ENCODE data around the gene FARS2. TPM values are rescaled to one million over a fixed set of nuclear protein-coding genes. Genes with fewer than 3 reads are reported as not detected.

Gene FARS2
- total and polyA plus RNA-seq, 9 of the 15 experiments (the other 6 are each of a cell fraction or from before 2014, with no cell fraction given): 16.5 to 62.2 (median 27.0) TPM

GRCh38 chr6:5302995-5303622 lies 41.8 kb downstream of the FARS2 start:
- FAIRE-seq: no peak
- in situ Hi-C loops (cut with MboI) (no loop called here), intact Hi-C loops (cut with micrococcal nuclease) (loop anchor here (2.0 to 5.0 kb wide), 2 partner anchors 41 to 88 kb away; partner anchors contain the start of genes FARS2 and LYRM4)
- Histone ChIP-seq H3K79me2 (ENCODE audit: control insufficient read depth, insufficient read depth, low read length) (peaks cover 60% of the 10 kb centered on the region), H3K27ac (ENCODE audit: extremely low read depth, low read depth, low read length) (peak overlapping the region; percentile 49; the same call in 1 of the 3 replicates), H3K27me3 (ENCODE audit: control insufficient read depth in 2 of 2, insufficient read depth in 2 of 2, low read length in 2 of 2) (no peaks in the 10 kb centered on the region), H2AFZ (ENCODE audit: low read depth, low read length) (no peak overlapping the region), H4K20me1 (replicated peaks; ENCODE audit: control insufficient read depth, insufficient read depth, low read length) (no peaks in the 10 kb centered on the region), H3K9me3 (replicated peaks; ENCODE audit: control insufficient read depth, insufficient read depth, low read depth, low read length) (no peaks in the 10 kb centered on the region), H3K9ac (ENCODE audit: insufficient read depth in 1 of 2, low read depth in 2 of 2, low read length in 2 of 2) (peak overlapping the region in 1 of 2 experiments; percentile 53; a peak in 1 of 4 replicates), H3K4me2 (ENCODE audit: insufficient read depth, low read length) (peak overlapping the region; percentile 54; the same call in 1 of the 2 replicates), H3K36me3 (ENCODE audit: control insufficient read depth, insufficient read depth, low read length) (0 out of 3 replicates have a peak, but pooled peaks cover under 1% of the 10 kb centered on the region), H3K9me1 (ENCODE audit: control insufficient read depth, insufficient read depth, low read length) (peaks cover 3% of the 10 kb centered on the region), H3K4me3 (no peak overlapping the region), H3K4me1 (replicated peaks in 1 of 2; ENCODE audit: control insufficient read depth in 2 of 2, insufficient read depth in 2 of 2, low read length in 2 of 2) (peaks cover 22 to 39% of the 10 kb centered on the region in 2 experiments; a peak in 4 of 5 replicates)
- POLR2A ChIA-PET: interaction anchor here (0.5 to 2.1 kb wide), 9 partner anchors 9 to 1948 kb away, joined by 3 to 9 read pairs (median 4); no protein-coding TSS in a partner anchor
- 67% methylated on average over 10 of the region's 10 CpGs for WGBS (ENCODE audit: insufficient coverage, low coverage, missing lambda C conversion rate)
- CTCF ChIA-PET (ENCODE audit: low intra/inter-chr PET ratio): interaction anchor here (0.7 to 1.4 kb wide), 4 partner anchors 83 to 1209 kb away, joined by 3 to 4 read pairs (median 4); no protein-coding TSS in a partner anchor
- BruUV-seq (replicated peaks): no TSS peak
- ATAC-seq: peak; percentile 77
- DNase-seq (ENCODE audit: extremely low read depth in 1 of 4, low spot score in 3 of 4): peak in 2 of 4 experiments; percentile 30 to 48
- TF ChIP-seq MNT (conservative IDR thresholded peaks at IDR 0.05) (peak; percentile 25 to 27; a peak in 1 of 4 replicates), MYC (IDR thresholded peaks at IDR 0.05; ENCODE audit: low read depth, low read length) (peak; percentile 68), MYC (CRISPR knock-in tag; IDR thresholded peaks at IDR 0.05; ENCODE audit: borderline replicate concordance, low read depth) (no peak), PREB (CRISPR knock-in tag; IDR thresholded peaks at IDR 0.05) (0 out of 2 replicates have a peak, but pooled peaks have one; percentile 25), SMC3 (conservative IDR thresholded peaks at IDR 0.05; ENCODE audit: insufficient read depth, low read depth, low read length) (peak; percentile 38; the same call in 1 of the 2 replicates), KAT7 (CRISPR knock-in tag; IDR thresholded peaks at IDR 0.05; ENCODE audit: borderline replicate concordance) (no peak), NONO (IDR thresholded peaks at IDR 0.05; ENCODE audit: low read depth in 2 of 2, low read length in 1 of 2) (no peak), BHLHE40 (IDR thresholded peaks at IDR 0.05; ENCODE audit: low read length) (peak; percentile 74), CTCF (IDR thresholded peaks at IDR 0.05 in 2 of 3, conservative IDR thresholded peaks at IDR 0.05 in 1 of 3; ENCODE audit: insufficient read depth in 2 of 3, low read depth in 1 of 3, low read length in 3 of 3) (peak; percentile 50 to 53 (median 52); a peak in 4 of 6 replicates), KDM4B (IDR thresholded peaks at IDR 0.05; ENCODE audit: borderline replicate concordance in 2 of 2, low read depth in 1 of 2) (no peak)
